Measurements from ENCODE around the gene VPS72.

DNA sequence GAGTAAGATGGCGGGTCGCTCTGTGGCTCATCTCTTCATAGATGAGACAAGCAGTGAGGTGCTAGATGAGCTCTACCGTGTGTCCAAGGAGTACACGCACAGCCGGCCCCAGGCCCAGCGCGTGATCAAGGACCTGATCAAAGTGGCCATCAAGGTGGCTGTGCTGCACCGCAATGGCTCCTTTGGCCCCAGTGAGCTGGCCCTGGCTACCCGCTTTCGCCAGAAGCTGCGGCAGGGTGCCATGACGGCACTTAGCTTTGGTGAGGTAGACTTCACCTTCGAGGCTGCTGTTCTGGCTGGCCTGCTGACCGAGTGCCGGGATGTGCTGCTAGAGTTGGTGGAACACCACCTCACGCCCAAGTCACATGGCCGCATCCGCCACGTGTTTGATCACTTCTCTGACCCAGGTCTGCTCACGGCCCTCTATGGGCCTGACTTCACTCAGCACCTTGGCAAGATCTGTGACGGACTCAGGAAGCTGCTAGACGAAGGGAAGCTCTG lies 31.2 kb downstream of the VPS72 start:
- TF ChIP-seq, protein P1, sequence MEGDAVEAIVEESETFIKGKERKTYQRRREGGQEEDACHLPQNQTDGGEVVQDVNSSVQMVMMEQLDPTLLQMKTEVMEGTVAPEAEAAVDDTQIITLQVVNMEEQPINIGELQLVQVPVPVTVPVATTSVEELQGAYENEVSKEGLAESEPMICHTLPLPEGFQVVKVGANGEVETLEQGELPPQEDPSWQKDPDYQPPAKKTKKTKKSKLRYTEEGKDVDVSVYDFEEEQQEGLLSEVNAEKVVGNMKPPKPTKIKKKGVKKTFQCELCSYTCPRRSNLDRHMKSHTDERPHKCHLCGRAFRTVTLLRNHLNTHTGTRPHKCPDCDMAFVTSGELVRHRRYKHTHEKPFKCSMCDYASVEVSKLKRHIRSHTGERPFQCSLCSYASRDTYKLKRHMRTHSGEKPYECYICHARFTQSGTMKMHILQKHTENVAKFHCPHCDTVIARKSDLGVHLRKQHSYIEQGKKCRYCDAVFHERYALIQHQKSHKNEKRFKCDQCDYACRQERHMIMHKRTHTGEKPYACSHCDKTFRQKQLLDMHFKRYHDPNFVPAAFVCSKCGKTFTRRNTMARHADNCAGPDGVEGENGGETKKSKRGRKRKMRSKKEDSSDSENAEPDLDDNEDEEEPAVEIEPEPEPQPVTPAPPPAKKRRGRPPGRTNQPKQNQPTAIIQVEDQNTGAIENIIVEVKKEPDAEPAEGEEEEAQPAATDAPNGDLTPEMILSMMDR (IDR thresholded peaks at IDR 0.05) = no peak
- no peak for TF ChIP-seq EP300 (IDR thresholded peaks at IDR 0.05)
- TF ChIP-seq POLR2A (IDR thresholded peaks at IDR 0.05) = no peak

All from ovary (tissue), 3 donors.